Prostate gland (tissue), 2 donors: ENCODE measurements around the gene DEFB114.

Experiments
- POLR2A ChIP-seq: fragments of 450-650 bp; IDR thresholded peaks from one replicate; pipeline ENCODE4 v1.6.1; 2016; ENCODE audit warnings: antibody characterized with exemption, mild to moderate bottlenecking
- POLR2AphosphoS5 ChIP-seq: sonication (generic); formaldehyde crosslinking; IDR thresholded peaks from one replicate; pipeline ENCODE4 v1.6.1; 2017; ENCODE audit warnings: antibody characterized with exemption
- TF ChIP-seq, protein P1 (sequence below), 4 experiments: fragments of 200-600 bp in 2 of 4; fragments of 450-650 bp in 2 of 4; sonication (generic) in 2 of 4; IDR thresholded peaks; 1 replicate in 3 of 4; 2 replicates in 1 of 4; pipeline ENCODE4 v1.5.1; 2016 to 2019; ENCODE audit warnings: antibody characterized with exemption in 4 of 4, mild to moderate bottlenecking in 2 of 4, moderate library complexity in 2 of 4

DNA sequence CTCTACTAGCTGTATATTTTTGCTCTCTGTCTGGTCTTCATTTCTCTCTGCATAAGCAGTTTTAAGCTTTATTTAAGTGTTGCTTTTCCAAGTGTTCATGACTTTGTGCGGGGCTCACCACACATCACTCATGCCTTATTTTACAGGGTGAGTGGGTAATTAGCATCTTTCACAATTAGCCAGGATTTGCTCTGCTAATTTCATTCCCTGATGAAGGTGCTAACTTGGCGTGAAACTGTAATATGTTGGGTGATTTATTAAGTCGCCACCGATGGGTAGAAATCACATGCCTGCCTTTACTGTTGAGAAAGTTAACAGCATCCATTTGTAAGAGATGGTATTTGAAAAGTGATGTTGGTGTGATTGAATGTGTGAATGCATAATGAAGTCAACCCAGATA lies 44.7 kb downstream of the DEFB114 start:
- TF ChIP-seq, protein P1, sequence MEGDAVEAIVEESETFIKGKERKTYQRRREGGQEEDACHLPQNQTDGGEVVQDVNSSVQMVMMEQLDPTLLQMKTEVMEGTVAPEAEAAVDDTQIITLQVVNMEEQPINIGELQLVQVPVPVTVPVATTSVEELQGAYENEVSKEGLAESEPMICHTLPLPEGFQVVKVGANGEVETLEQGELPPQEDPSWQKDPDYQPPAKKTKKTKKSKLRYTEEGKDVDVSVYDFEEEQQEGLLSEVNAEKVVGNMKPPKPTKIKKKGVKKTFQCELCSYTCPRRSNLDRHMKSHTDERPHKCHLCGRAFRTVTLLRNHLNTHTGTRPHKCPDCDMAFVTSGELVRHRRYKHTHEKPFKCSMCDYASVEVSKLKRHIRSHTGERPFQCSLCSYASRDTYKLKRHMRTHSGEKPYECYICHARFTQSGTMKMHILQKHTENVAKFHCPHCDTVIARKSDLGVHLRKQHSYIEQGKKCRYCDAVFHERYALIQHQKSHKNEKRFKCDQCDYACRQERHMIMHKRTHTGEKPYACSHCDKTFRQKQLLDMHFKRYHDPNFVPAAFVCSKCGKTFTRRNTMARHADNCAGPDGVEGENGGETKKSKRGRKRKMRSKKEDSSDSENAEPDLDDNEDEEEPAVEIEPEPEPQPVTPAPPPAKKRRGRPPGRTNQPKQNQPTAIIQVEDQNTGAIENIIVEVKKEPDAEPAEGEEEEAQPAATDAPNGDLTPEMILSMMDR (IDR thresholded peaks at IDR 0.05): no peak
- TF ChIP-seq POLR2AphosphoS5 (no peak), POLR2A (no peak)
